ENCODE results near the gene DRC7.

DRC7 gene

GRCh38 chr16:57668263-57668571 lies 26.4 kb upstream of the DRC7 start, which contains the start of gene ADGRG3:
ADGRG3 (plus strand) TSS chr16:57668306; CDS start chr16:57668348, 42 bp downstream.
- no peak for TF ChIP-seq TAF1 (IDR thresholded peaks at IDR 0.05; ENCODE audit: borderline replicate concordance, insufficient read depth, low read length)
- no peak for TF ChIP-seq POLR2AphosphoS5 (IDR thresholded peaks at IDR 0.05; ENCODE audit: low read depth, low read length)
- no peak for TF ChIP-seq REST (IDR thresholded peaks at IDR 0.05; ENCODE audit: insufficient read depth in 1 of 2, low read depth in 2 of 2, low read length in 2 of 2)
- TF ChIP-seq SIN3A (IDR thresholded peaks at IDR 0.05; ENCODE audit: borderline replicate concordance, insufficient read depth, low read length): no peak
- TF ChIP-seq FOXP2 (optimal IDR thresholded peaks at IDR 0.05; ENCODE audit: borderline replicate concordance, extremely low read depth, extremely low read length, insufficient read depth): no peak

- TF ChIP-seq FOXP2 (optimal IDR thresholded peaks at IDR 0.05; ENCODE audit: borderline replicate concordance, extremely low read depth, extremely low read length, insufficient read depth): no peak
- no peak for TF ChIP-seq POLR2AphosphoS5 (IDR thresholded peaks at IDR 0.05; ENCODE audit: low read depth, low read length)
- no peak for TF ChIP-seq REST (IDR thresholded peaks at IDR 0.05; ENCODE audit: insufficient read depth in 1 of 2, low read depth in 2 of 2, low read length in 2 of 2)
- TF ChIP-seq SIN3A (IDR thresholded peaks at IDR 0.05; ENCODE audit: borderline replicate concordance, insufficient read depth, low read length): no peak
- no peak for TF ChIP-seq TAF1 (IDR thresholded peaks at IDR 0.05; ENCODE audit: borderline replicate concordance, insufficient read depth, low read length)
These were observed 25.8 kb upstream of the DRC7 start for GRCh38 chr16:57668630-57669475.

- TF ChIP-seq TAF1 (IDR thresholded peaks at IDR 0.05; ENCODE audit: borderline replicate concordance, insufficient read depth, low read length) (no peak), SIN3A (IDR thresholded peaks at IDR 0.05; ENCODE audit: borderline replicate concordance, insufficient read depth, low read length) (no peak), REST (IDR thresholded peaks at IDR 0.05; ENCODE audit: insufficient read depth in 1 of 2, low read depth in 2 of 2, low read length in 2 of 2) (no peak), FOXP2 (optimal IDR thresholded peaks at IDR 0.05; ENCODE audit: borderline replicate concordance, extremely low read depth, extremely low read length, insufficient read depth) (no peak), POLR2AphosphoS5 (IDR thresholded peaks at IDR 0.05; ENCODE audit: low read depth, low read length) (no peak)
These were observed 25.0 kb upstream of the DRC7 start for GRCh38 chr16:57669476-57670162.

- TF ChIP-seq FOXP2 (optimal IDR thresholded peaks at IDR 0.05; ENCODE audit: borderline replicate concordance, extremely low read depth, extremely low read length, insufficient read depth): no peak
- TF ChIP-seq SIN3A (IDR thresholded peaks at IDR 0.05; ENCODE audit: borderline replicate concordance, insufficient read depth, low read length): no peak
- TF ChIP-seq REST (IDR thresholded peaks at IDR 0.05; ENCODE audit: insufficient read depth in 1 of 2, low read depth in 2 of 2, low read length in 2 of 2): no peak
- TF ChIP-seq TAF1 (IDR thresholded peaks at IDR 0.05; ENCODE audit: borderline replicate concordance, insufficient read depth, low read length): no peak
- no peak for TF ChIP-seq POLR2AphosphoS5 (IDR thresholded peaks at IDR 0.05; ENCODE audit: low read depth, low read length)
These were observed 24.4 kb upstream of the DRC7 start for GRCh38 chr16:57670196-57670595.
